Measurements from ENCODE around the gene ARHGEF28.

GRCh38 chr5:73822989-73823339, 197.0 kb downstream of the ARHGEF28 start:
- TF ChIP-seq POLR2A (IDR thresholded peaks at IDR 0.05) = no peak
- no peak for TF ChIP-seq CTCF (IDR thresholded peaks at IDR 0.05)
